ENCODE measurements around the gene TGFBR3. TPM values are rescaled to one million over a fixed set of nuclear protein-coding genes. Genes with fewer than 3 reads are reported as not detected.

The TGFBR3 gene
- total and polyA plus RNA-seq, 2 of the 4 experiments (the other 2 are of a cell fraction) = 3.0 to 11.3 TPM

DNA sequence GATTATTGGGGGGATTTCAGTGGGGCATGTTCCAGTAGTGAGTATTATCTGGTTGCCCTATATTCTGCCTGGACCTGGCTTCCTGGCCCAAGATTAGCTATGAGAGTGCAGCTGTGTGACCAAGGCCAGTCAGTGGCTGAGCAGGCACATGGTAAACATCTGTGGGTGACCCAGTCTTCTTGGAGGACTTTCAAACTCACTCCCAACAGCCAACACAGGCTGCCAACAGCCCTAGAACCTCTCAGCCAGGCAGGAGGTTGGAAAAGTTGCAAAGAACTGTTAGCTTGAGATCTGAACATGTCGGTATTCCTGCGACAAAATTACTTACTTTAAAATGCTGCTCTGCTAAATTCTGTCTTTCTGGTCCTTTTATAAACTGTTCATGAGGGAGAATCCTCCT is 192.4 kb downstream of the TGFBR3 start:
- no peak overlapping the region for H2AK9ac ChIP-seq (replicated peaks; ENCODE audit: low read depth, low read length, poor library complexity)
- ATAC-seq (ENCODE audit: low read depth) (peak; percentile 63), DNase-seq (peak; percentile 61)
- H4K5ac ChIP-seq (ENCODE audit: low read depth, low read length) = no peak overlapping the region
- no peak overlapping the region for H3K23ac ChIP-seq (ENCODE audit: low read depth, low read length)
- H3K79me1 ChIP-seq (ENCODE audit: low read depth in 1 of 2, low read length in 2 of 2) = no peaks in the 10 kb centered on the region
- dilution Hi-C loops (cut with HindIII; ENCODE audit: low sequenced_read_pairs, unreplicated experiment) (no loop called here), in situ Hi-C loops (cut with MboI; ENCODE audit: low sequenced_read_pairs) (no loop called here), intact Hi-C loops (cut with micrococcal nuclease) (no loop called here)
- H2BK5ac ChIP-seq (ENCODE audit: low read depth, low read length, poor library complexity, severe bottlenecking) = no peak overlapping the region
- H3K56ac ChIP-seq (ENCODE audit: extremely low read depth, insufficient read depth, low read length) = no peak overlapping the region
- 100% methylated on average over 1 of the region's 2 CpGs; no CpG with 5 or more reads in 1 of the 2 experiments for WGBS, 2 experiments (ENCODE audit: extremely low coverage in 2 of 2, insufficient read length in 1 of 2)
- peaks cover 2% of the 10 kb centered on the region; the same call in 1 of the 2 replicates for H3K4me1 ChIP-seq (ENCODE audit: control insufficient read depth, insufficient read depth, low read length)
- H3K4ac ChIP-seq (ENCODE audit: low read depth, low read length) = no peak overlapping the region
- H4K8ac ChIP-seq (ENCODE audit: low read depth in 2 of 2, low read length in 2 of 2) = no peak overlapping the region
- H4K91ac ChIP-seq (ENCODE audit: insufficient read depth, low read depth, low read length) = no peak overlapping the region
- no peak overlapping the region for H2BK20ac ChIP-seq (ENCODE audit: low read depth, low read length)
- no peaks in the 10 kb centered on the region for H4K20me1 ChIP-seq (ENCODE audit: insufficient read depth, low read length)
- peaks cover 4% of the 10 kb centered on the region; the same call in 1 of the 2 replicates for H3K36me3 ChIP-seq (ENCODE audit: control insufficient read depth, insufficient read depth, low read length)
- no peak overlapping the region for H2BK15ac ChIP-seq (ENCODE audit: low read depth, low read length)
- H2AFZ ChIP-seq (replicated peaks; ENCODE audit: low read length, poor library complexity) = no peak overlapping the region
- no peak overlapping the region for H3K9ac ChIP-seq (ENCODE audit: low read depth, low read length)
- POLR2A ChIA-PET (ENCODE audit: unreplicated experiment) = no interaction called here
- BruUV-seq (replicated peaks) = no TSS peak
- H3K27ac ChIP-seq (ENCODE audit: insufficient read depth, low read length) = no peak overlapping the region
- TF ChIP-seq CEBPB (IDR thresholded peaks at IDR 0.05; ENCODE audit: low read depth, low read length) (no peak), BHLHE40 (IDR thresholded peaks at IDR 0.05; ENCODE audit: low read depth, low read length) (no peak), RFX5 (IDR thresholded peaks at IDR 0.05; ENCODE audit: low read depth, low read length) (no peak), RCOR1 (IDR thresholded peaks at IDR 0.05; ENCODE audit: insufficient replicate concordance, low read length) (no peak), MXI1 (IDR thresholded peaks at IDR 0.05; ENCODE audit: borderline replicate concordance, low read depth, low read length) (no peak), NFE2L2 (IDR thresholded peaks at IDR 0.05; ENCODE audit: low read depth, low read length) (no peak), POLR2A (IDR thresholded peaks at IDR 0.05; ENCODE audit: low read depth, low read length) (no peak), CHD1 (IDR thresholded peaks at IDR 0.05; ENCODE audit: low read depth, low read length) (no peak), SMC3 (IDR thresholded peaks at IDR 0.05; ENCODE audit: low read depth, low read length) (no peak)
- TF ChIP-seq, protein P1, sequence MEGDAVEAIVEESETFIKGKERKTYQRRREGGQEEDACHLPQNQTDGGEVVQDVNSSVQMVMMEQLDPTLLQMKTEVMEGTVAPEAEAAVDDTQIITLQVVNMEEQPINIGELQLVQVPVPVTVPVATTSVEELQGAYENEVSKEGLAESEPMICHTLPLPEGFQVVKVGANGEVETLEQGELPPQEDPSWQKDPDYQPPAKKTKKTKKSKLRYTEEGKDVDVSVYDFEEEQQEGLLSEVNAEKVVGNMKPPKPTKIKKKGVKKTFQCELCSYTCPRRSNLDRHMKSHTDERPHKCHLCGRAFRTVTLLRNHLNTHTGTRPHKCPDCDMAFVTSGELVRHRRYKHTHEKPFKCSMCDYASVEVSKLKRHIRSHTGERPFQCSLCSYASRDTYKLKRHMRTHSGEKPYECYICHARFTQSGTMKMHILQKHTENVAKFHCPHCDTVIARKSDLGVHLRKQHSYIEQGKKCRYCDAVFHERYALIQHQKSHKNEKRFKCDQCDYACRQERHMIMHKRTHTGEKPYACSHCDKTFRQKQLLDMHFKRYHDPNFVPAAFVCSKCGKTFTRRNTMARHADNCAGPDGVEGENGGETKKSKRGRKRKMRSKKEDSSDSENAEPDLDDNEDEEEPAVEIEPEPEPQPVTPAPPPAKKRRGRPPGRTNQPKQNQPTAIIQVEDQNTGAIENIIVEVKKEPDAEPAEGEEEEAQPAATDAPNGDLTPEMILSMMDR (conservative IDR thresholded peaks at IDR 0.05; ENCODE audit: low read depth, low read length) = no peak
- TF ChIP-seq, protein P2, sequence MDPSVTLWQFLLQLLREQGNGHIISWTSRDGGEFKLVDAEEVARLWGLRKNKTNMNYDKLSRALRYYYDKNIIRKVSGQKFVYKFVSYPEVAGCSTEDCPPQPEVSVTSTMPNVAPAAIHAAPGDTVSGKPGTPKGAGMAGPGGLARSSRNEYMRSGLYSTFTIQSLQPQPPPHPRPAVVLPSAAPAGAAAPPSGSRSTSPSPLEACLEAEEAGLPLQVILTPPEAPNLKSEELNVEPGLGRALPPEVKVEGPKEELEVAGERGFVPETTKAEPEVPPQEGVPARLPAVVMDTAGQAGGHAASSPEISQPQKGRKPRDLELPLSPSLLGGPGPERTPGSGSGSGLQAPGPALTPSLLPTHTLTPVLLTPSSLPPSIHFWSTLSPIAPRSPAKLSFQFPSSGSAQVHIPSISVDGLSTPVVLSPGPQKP (IDR thresholded peaks at IDR 0.05; ENCODE audit: borderline replicate concordance, low read depth, low read length) = no peak
- TF ChIP-seq, protein P3, sequence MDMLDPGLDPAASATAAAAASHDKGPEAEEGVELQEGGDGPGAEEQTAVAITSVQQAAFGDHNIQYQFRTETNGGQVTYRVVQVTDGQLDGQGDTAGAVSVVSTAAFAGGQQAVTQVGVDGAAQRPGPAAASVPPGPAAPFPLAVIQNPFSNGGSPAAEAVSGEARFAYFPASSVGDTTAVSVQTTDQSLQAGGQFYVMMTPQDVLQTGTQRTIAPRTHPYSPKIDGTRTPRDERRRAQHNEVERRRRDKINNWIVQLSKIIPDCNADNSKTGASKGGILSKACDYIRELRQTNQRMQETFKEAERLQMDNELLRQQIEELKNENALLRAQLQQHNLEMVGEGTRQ (IDR thresholded peaks at IDR 0.05; ENCODE audit: low read depth, low read length) = no peak
- H3K9me1 ChIP-seq (ENCODE audit: insufficient read depth, low read length) = no peaks in the 10 kb centered on the region
- no peak overlapping the region for H2AK5ac ChIP-seq (ENCODE audit: low read depth, low read length)
- no peaks in the 10 kb centered on the region for H3K9me3 ChIP-seq (ENCODE audit: control insufficient read depth, insufficient read depth, low read length)
- no peak overlapping the region for H3K18ac ChIP-seq (ENCODE audit: low read depth, low read length)
- H3K27me3 ChIP-seq (ENCODE audit: control insufficient read depth, insufficient read depth, low read length) = no peaks in the 10 kb centered on the region
- H3K4me2 ChIP-seq (ENCODE audit: low read depth, low read length) = no peak overlapping the region
- no peak overlapping the region for H3K14ac ChIP-seq (replicated peaks; ENCODE audit: low read depth, low read length)
- CTCF ChIA-PET = no interaction called here
- no peak overlapping the region for H3K4me3 ChIP-seq (ENCODE audit: insufficient read depth, low read depth, low read length)
- H2BK120ac ChIP-seq (ENCODE audit: low read depth, low read length) = no peak overlapping the region
